SK-N-MC (cell line): ENCODE results near the gene CHRNA4.

Experiments
- EZH2 ChIP-seq: fragments of 200-600 bp; sonication (generic); IDR thresholded peaks from one replicate; pipeline ENCODE4 v1.6.1; 2017; ENCODE audit warnings: antibody characterized with exemption
- FOXP2 ChIP-seq: optimal IDR thresholded peaks from 2 replicates; pipeline ENCODE3; 2011; ENCODE audit warnings: mild to moderate bottlenecking, moderate library complexity; ENCODE audit not compliant: insufficient read depth; ENCODE audit errors: extremely low read length, control extremely low read depth
- POLR2AphosphoS5 ChIP-seq: IDR thresholded peaks from 2 replicates; pipeline ENCODE4 v1.6.1; 2012; ENCODE audit warnings: mild to moderate bottlenecking, low read depth, low read length, borderline replicate concordance

- TF ChIP-seq EZH2 (no peak), POLR2AphosphoS5 (no peak), FOXP2 (no peak)
These were observed 45.9 kb downstream of the CHRNA4 start for GRCh38 chr20:63315240-63315689.
